NT2/D1 (cell line): ENCODE measurements around the gene SMC1A.

Experiments
- SUZ12 ChIP-seq: IDR thresholded peaks from 2 replicates; pipeline ENCODE4 v1.6.1; 2011; ENCODE audit not compliant: insufficient read length, insufficient read depth; ENCODE audit errors: extremely low read depth
- YY1 ChIP-seq: IDR thresholded peaks from 2 replicates; pipeline ENCODE4 v1.6.1; 2011; ENCODE audit not compliant: insufficient read length, insufficient read depth
- ZNF274 ChIP-seq: IDR thresholded peaks from 2 replicates; pipeline ENCODE4 v1.6.1; 2011; ENCODE audit warnings: mild to moderate bottlenecking, low read depth, low read length

GRCh38 chrX:53433651-53434639 is 11.5 kb upstream of the SMC1A start, which contains the start of gene HSD17B10:
- TF ChIP-seq ZNF274, result no peak
- peak; percentile 76 for TF ChIP-seq YY1
- no peak for TF ChIP-seq SUZ12
